ENCODE measurements around the gene CSTA. TPM values are rescaled to one million over a fixed set of nuclear protein-coding genes. Genes with fewer than 3 reads are reported as not detected.
"Not testable (repeated sequence)": the region's sequence is repeated elsewhere in the genome, so short reads cannot be mapped to it uniquely, and the experiment has no call there.

The CSTA gene
- total RNA-seq, 1 donor from 2014 or later = not detected

GRCh38 chr3:122358703-122359032 is 33.6 kb downstream of the CSTA start:
- H3K4me1 Mint-ChIP-seq (ENCODE audit: low read depth) = peaks cover 13% of the 10 kb centered on the region
- DNase-seq (ENCODE audit: low spot score, unreplicated experiment) = no peak
- TF ChIP-seq CTCF (IDR thresholded peaks at IDR 0.05; ENCODE audit: unreplicated experiment) = no peak
- H3K27me3 Mint-ChIP-seq = no peaks in the 10 kb centered on the region
- peaks cover 9% of the 10 kb centered on the region for H3K36me3 Mint-ChIP-seq (ENCODE audit: insufficient read depth)
- H3K27ac Mint-ChIP-seq = no peak overlapping the region
- no peaks in the 10 kb centered on the region for H3K9me3 Mint-ChIP-seq (ENCODE audit: low read depth)
- H3K4me3 Mint-ChIP-seq (ENCODE audit: low read depth) = no peak overlapping the region

GRCh38 chr3:122362026-122362425 is 37.0 kb downstream of the CSTA start:
- H3K36me3 Mint-ChIP-seq (ENCODE audit: insufficient read depth) = peaks cover 12% of the 10 kb centered on the region
- no peak for TF ChIP-seq CTCF (IDR thresholded peaks at IDR 0.05; ENCODE audit: unreplicated experiment)

GRCh38 chr3:122364490-122364889 is 39.4 kb downstream of the CSTA start:
- Mint-ChIP-seq H3K9me3 (ENCODE audit: low read depth) (no peaks in the 10 kb centered on the region), H3K27me3 (no peaks in the 10 kb centered on the region), H3K4me1 (ENCODE audit: low read depth) (peaks cover 44% of the 10 kb centered on the region), H3K27ac (peak overlapping the region; percentile 96), H3K4me3 (ENCODE audit: low read depth) (no peak overlapping the region), H3K36me3 (ENCODE audit: insufficient read depth) (peaks cover 16% of the 10 kb centered on the region)
- no peak for TF ChIP-seq CTCF (IDR thresholded peaks at IDR 0.05; ENCODE audit: unreplicated experiment)
- DNase-seq (ENCODE audit: low spot score, unreplicated experiment) = no peak

More at GRCh38 chr3:122362026-122362425, 37.0 kb downstream of the CSTA start:
- Mint-ChIP-seq H3K9me3 (ENCODE audit: low read depth) (no peaks in the 10 kb centered on the region), H3K27ac (no peak overlapping the region), H3K4me3 (ENCODE audit: low read depth) (no peak overlapping the region), H3K4me1 (ENCODE audit: low read depth) (peaks cover 38% of the 10 kb centered on the region), H3K27me3 (no peaks in the 10 kb centered on the region)
- DNase-seq (ENCODE audit: low spot score, unreplicated experiment) = no peak

GRCh38 chr3:122365073-122365472 is 40.0 kb downstream of the CSTA start:
- Mint-ChIP-seq H3K9me3 (ENCODE audit: low read depth) (no peaks in the 10 kb centered on the region), H3K27ac (peak overlapping the region; percentile 96), H3K4me3 (ENCODE audit: low read depth) (no peak overlapping the region), H3K4me1 (ENCODE audit: low read depth) (peaks cover 44% of the 10 kb centered on the region), H3K27me3 (no peaks in the 10 kb centered on the region), H3K36me3 (ENCODE audit: insufficient read depth) (peaks cover 16% of the 10 kb centered on the region)
- no peak for DNase-seq (ENCODE audit: low spot score, unreplicated experiment)
- no peak for TF ChIP-seq CTCF (IDR thresholded peaks at IDR 0.05; ENCODE audit: unreplicated experiment)

GRCh38 chr3:122365582-122366378 is 40.7 kb downstream of the CSTA start:
- not testable (repeated sequence) for DNase-seq (ENCODE audit: low spot score, unreplicated experiment); H3K27me3 Mint-ChIP-seq; H3K9me3 Mint-ChIP-seq (ENCODE audit: low read depth)
- peak overlapping the region; percentile 19 for H3K4me3 Mint-ChIP-seq (ENCODE audit: low read depth)
- peaks cover 16% of the 10 kb centered on the region for H3K36me3 Mint-ChIP-seq (ENCODE audit: insufficient read depth)
- H3K27ac Mint-ChIP-seq = peak overlapping the region; percentile 96
- peaks cover 44% of the 10 kb centered on the region for H3K4me1 Mint-ChIP-seq (ENCODE audit: low read depth)

GRCh38 chr3:122366379-122366749 is 41.3 kb downstream of the CSTA start:
- Mint-ChIP-seq H3K4me1 (ENCODE audit: low read depth) (peaks cover 44% of the 10 kb centered on the region), H3K9me3 (ENCODE audit: low read depth) (no peaks in the 10 kb centered on the region), H3K27ac (peak overlapping the region; percentile 20), H3K36me3 (ENCODE audit: insufficient read depth) (peaks cover 17% of the 10 kb centered on the region), H3K27me3 (no peaks in the 10 kb centered on the region), H3K4me3 (ENCODE audit: low read depth) (no peak overlapping the region)
- DNase-seq (ENCODE audit: low spot score, unreplicated experiment) = no peak
- TF ChIP-seq CTCF (IDR thresholded peaks at IDR 0.05; ENCODE audit: unreplicated experiment) = no peak

Measured in progenitor cell of endocrine pancreas (in vitro differentiated cells).